ENCODE measurements around the gene CFAP65.

CFAP65 gene

GRCh38 chr2:219057709-219058540, 16.6 kb upstream of the CFAP65 start:
- peak; percentile 83 for TF ChIP-seq CTCF (IDR thresholded peaks at IDR 0.05; ENCODE audit: low read depth, low read length)
- peak; percentile 63 to 75 for DNase-seq (ENCODE audit: low read depth in 2 of 2)
- no peak overlapping the region for H3K4me3 ChIP-seq (replicated peaks in 1 of 2; ENCODE audit: low read depth in 2 of 2, low read length in 2 of 2)

GRCh38 chr2:219056896-219057708, 15.8 kb upstream of the CFAP65 start:
- TF ChIP-seq CTCF (IDR thresholded peaks at IDR 0.05; ENCODE audit: low read depth, low read length): no peak
- no peak for DNase-seq (ENCODE audit: low read depth in 2 of 2)
- no peak overlapping the region for H3K4me3 ChIP-seq (replicated peaks in 1 of 2; ENCODE audit: low read depth in 2 of 2, low read length in 2 of 2)

- no peak overlapping the region for H3K4me3 ChIP-seq (replicated peaks in 1 of 2; ENCODE audit: low read depth in 2 of 2, low read length in 2 of 2)
- DNase-seq (ENCODE audit: low read depth in 2 of 2): no peak
- no peak for TF ChIP-seq CTCF (IDR thresholded peaks at IDR 0.05; ENCODE audit: low read depth, low read length)
Measured at GRCh38 chr2:219056176-219056895, 15.0 kb upstream of the CFAP65 start.

- no peak for DNase-seq (ENCODE audit: low read depth in 2 of 2)
- H3K4me3 ChIP-seq (replicated peaks in 1 of 2; ENCODE audit: low read depth in 2 of 2, low read length in 2 of 2): no peak overlapping the region
- no peak for TF ChIP-seq CTCF (IDR thresholded peaks at IDR 0.05; ENCODE audit: low read depth, low read length)
Measured at GRCh38 chr2:219054956-219055903, 13.9 kb upstream of the CFAP65 start.

GRCh38 chr2:219049282-219049681, 8.0 kb upstream of the CFAP65 start:
- DNase-seq (ENCODE audit: low read depth in 2 of 2): no peak
- TF ChIP-seq CTCF (IDR thresholded peaks at IDR 0.05; ENCODE audit: low read depth, low read length): no peak
- H3K4me3 ChIP-seq (replicated peaks in 1 of 2; ENCODE audit: low read depth in 2 of 2, low read length in 2 of 2): no peak overlapping the region
